NB4 (cell line): ENCODE data around the gene RCOR3.

Experiments used
- DNase-seq: peaks from one replicate; pipeline ENCODE4 v3.0.0; 2010; ENCODE audit warnings: low read depth
- H3K4me3 ChIP-seq: one replicate; pipeline ENCODE4 v1.5.1; 2011; ENCODE audit warnings: mild to moderate bottlenecking, low read depth, low read length, moderate library complexity
- MYC ChIP-seq: IDR thresholded peaks from 2 replicates; pipeline ENCODE4 v1.6.1; 2011; ENCODE audit warnings: low read depth, low read length
- POLR2A ChIP-seq: IDR thresholded peaks from 2 replicates; pipeline ENCODE4 v1.6.1; 2011; ENCODE audit warnings: mild to moderate bottlenecking; ENCODE audit not compliant: insufficient read length; ENCODE audit errors: extremely low read depth
- TF ChIP-seq, protein P1 (sequence below): IDR thresholded peaks from one replicate; pipeline ENCODE4 v1.5.1; 2012; ENCODE audit warnings: low read depth, low read length
- TF ChIP-seq, protein P2 (sequence below): IDR thresholded peaks from 2 replicates; pipeline ENCODE4 v1.6.1; 2011; ENCODE audit warnings: low read depth, low read length

Gene RCOR3

DNA sequence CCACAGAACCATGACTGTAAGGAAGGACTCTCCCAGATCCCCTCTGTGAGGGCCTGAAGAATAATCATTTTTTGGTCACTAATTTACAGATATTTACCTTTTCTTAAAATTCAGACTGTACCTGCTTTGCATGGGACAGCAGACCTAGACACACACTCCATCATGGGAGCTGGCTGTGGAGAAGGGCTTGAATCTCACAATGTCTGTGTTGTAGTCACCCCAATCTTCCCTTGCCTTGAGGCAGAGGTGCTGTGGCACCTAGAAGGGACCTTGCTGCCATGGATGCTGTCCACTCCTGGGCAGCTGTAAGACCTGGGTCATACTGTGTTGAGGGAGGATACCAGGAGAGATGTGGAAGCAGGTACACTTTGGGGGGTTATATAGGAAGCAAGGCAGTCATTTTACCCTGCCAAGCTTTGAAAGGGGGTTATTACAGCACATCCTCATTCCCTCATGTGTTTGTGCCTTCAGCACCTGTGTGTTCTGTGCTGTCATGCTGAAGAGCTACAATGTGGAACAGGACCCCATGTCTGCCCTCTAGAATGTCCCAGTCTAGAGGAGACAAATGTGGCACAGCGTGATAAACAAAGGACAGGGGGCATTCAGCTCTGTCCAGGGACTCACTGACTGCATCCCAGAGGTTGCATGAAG is 94.5 kb downstream of the RCOR3 start:
- no peak for DNase-seq
- TF ChIP-seq, protein P1, sequence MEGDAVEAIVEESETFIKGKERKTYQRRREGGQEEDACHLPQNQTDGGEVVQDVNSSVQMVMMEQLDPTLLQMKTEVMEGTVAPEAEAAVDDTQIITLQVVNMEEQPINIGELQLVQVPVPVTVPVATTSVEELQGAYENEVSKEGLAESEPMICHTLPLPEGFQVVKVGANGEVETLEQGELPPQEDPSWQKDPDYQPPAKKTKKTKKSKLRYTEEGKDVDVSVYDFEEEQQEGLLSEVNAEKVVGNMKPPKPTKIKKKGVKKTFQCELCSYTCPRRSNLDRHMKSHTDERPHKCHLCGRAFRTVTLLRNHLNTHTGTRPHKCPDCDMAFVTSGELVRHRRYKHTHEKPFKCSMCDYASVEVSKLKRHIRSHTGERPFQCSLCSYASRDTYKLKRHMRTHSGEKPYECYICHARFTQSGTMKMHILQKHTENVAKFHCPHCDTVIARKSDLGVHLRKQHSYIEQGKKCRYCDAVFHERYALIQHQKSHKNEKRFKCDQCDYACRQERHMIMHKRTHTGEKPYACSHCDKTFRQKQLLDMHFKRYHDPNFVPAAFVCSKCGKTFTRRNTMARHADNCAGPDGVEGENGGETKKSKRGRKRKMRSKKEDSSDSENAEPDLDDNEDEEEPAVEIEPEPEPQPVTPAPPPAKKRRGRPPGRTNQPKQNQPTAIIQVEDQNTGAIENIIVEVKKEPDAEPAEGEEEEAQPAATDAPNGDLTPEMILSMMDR, result no peak
- TF ChIP-seq, protein P2, sequence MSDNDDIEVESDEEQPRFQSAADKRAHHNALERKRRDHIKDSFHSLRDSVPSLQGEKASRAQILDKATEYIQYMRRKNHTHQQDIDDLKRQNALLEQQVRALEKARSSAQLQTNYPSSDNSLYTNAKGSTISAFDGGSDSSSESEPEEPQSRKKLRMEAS, result no peak
- no peak for TF ChIP-seq POLR2A
- TF ChIP-seq MYC, result no peak
- H3K4me3 ChIP-seq, result no peak overlapping the region

DNA sequence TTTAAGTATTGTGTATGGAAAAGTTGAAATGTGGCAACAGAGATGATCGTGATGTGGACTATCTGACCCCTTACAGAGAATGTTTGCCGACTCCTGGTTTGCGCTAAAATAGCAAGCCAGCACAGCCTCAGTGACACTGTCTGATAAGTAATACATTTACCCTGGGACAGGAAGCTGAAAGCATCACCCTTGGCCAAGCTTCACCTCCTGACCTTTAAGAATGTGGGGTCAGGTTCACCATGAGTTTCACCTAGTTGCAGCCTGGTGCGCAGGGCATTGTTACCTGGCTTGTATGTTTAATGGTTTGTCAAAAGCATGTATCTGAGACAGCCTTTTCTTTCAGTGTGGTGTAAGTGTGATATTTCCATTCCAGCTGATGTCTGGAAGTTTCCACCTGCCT is 96.7 kb downstream of the RCOR3 start:
- TF ChIP-seq MYC (no peak), POLR2A (no peak)
- TF ChIP-seq, protein P2, result no peak
- TF ChIP-seq, protein P1, result no peak
- DNase-seq, result no peak
- H3K4me3 ChIP-seq, result no peak overlapping the region

DNA sequence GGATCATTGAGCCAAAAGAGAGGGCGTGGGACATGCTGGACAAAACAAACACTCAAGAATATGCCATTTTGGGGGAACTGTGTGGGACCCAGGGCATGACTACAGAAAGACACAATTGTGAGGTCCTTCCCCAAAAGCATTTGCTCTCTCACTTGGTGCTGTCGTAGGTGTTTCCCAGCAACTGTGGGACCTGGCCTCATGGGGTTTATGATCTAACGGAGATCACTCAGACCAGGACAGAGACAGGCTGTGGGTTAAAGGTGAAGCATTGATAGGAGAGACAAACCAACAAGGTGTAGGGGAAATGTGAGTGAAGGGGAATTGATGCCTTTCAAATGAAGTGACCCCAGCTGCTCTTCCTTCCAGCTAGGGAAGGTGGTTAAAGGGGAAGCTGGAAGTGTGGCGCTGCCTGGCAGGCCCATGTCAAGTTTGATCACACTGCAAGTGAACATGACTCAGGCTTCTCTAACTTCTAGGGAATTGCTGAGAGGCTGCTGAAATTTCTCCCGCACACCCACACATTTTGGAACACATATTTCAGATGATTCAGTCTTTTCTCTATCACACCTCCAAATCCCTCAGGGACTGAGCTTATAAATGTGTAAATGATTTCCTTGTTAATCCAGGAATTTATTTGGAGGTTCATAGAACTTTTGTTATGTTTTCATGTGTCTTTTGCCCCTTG is 97.7 kb downstream of the RCOR3 start:
- H3K4me3 ChIP-seq, result no peak overlapping the region
- TF ChIP-seq MYC (no peak), POLR2A (no peak)
- TF ChIP-seq, protein P1, result no peak
- TF ChIP-seq, protein P2, result no peak
- no peak for DNase-seq

DNA sequence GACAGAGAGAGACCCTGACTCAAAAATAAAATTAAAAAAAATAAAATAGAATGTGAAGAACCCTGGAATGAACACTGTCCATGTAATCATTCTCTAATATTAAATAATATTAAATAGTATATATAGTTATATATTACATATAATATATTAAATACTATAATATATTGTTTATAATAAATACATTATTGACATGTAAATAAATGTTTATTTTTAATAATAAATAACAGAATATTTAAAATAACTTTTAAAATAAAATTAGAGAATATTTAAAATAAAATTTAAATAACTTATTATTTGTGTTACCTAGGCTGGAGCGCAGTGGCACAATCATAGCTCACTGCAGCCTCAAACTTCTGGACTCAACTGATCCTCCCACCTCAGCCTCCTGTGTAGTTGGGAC is 99.5 kb downstream of the RCOR3 start:
- no peak for DNase-seq
- TF ChIP-seq, protein P2, result no peak
- TF ChIP-seq, protein P1, result no peak
- TF ChIP-seq POLR2A (no peak), MYC (no peak)

DNA sequence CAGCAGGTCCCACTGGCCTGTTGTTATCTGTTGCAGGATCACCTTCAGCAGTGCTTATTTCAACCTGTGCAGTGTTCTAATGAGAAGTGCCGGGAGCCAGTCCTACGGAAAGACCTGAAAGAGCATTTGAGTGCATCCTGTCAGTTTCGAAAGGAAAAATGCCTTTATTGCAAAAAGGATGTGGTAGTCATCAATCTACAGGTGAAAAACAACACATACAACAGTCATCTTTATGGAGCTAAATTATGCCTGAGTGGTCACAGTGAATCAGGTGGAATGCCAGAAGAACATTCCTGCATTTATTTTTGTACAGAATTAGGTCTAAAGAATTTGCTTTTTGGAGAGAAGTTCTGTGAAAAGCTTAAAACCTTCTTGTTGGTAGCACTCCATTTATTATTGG is 100.7 kb downstream of the RCOR3 start:
- no peak overlapping the region for H3K4me3 ChIP-seq
- TF ChIP-seq MYC (no peak), POLR2A (no peak)
- TF ChIP-seq, protein P1, result no peak
- TF ChIP-seq, protein P2, result no peak
- no peak for DNase-seq

More for the DNA sequence above, 99.5 kb downstream of the RCOR3 start:
- no peak overlapping the region for H3K4me3 ChIP-seq
